Common myeloid progenitor, CD34-positive (primary cell): ENCODE data around the gene CHRD.
"Not testable (repeated sequence)": the region's sequence is repeated elsewhere in the genome, so short reads cannot be mapped to it uniquely, and the experiment has no call there.

ENCODE experiments used
- CTCF ChIA-PET: fragments of 350-600 bp; sonication (Branson Sonifier 250); formaldehyde crosslinking; loops from one replicate; lab custom pipeline; 2021; ENCODE audit warnings: antibody characterized with exemption; lab: Charles Lee
- POLR2A ChIA-PET: fragments of 350-600 bp; sonication (Branson Sonifier 250); formaldehyde crosslinking; loops from one replicate; lab custom pipeline; 2021; ENCODE audit warnings: antibody characterized with exemption; lab: Charles Lee
- DNase-seq, 3 donors: peaks; one replicate each; pipeline versions ENCODE4 v3.0.0 to v3.0.0-alpha.2; 2013
- H3K27ac ChIP-seq, 2 experiments: 1 replicate in 1 of 2; 2 replicates in 1 of 2; pipeline ENCODE4 v1.7.0; 2013; ENCODE audit warnings: inconsistent platforms in 2 of 2, low read length in 2 of 2, mild to moderate bottlenecking in 2 of 2, low read depth in 1 of 2, moderate library complexity in 1 of 2; ENCODE audit not compliant: severe bottlenecking in 2 of 2, insufficient read depth in 1 of 2, poor library complexity in 1 of 2
- H3K27me3 ChIP-seq, 5 experiments: replicated peaks in 2 of 5; 1 replicate in 3 of 5; 2 replicates in 2 of 5; pipeline versions ENCODE4 v1.6.1 to v1.7.0; 2013; ENCODE audit warnings: low read length in 4 of 5, mild to moderate bottlenecking in 2 of 5, moderate library complexity in 2 of 5, inconsistent platforms in 1 of 5; ENCODE audit not compliant: insufficient read depth in 5 of 5, control insufficient read depth in 4 of 5
- H3K36me3 ChIP-seq, 4 experiments: 1 replicate in 2 of 4; 2 replicates in 2 of 4; pipeline versions ENCODE4 v1.6.1 to v1.7.0; 2013; ENCODE audit warnings: low read length in 3 of 4, control low read depth in 1 of 4, mild to moderate bottlenecking in 1 of 4; ENCODE audit not compliant: control insufficient read depth in 4 of 4, insufficient read depth in 4 of 4
- H3K4me1 ChIP-seq, 4 experiments: 1 replicate in 3 of 4; 2 replicates in 1 of 4; pipeline versions ENCODE4 v1.6.1 to v1.7.1; 2013; ENCODE audit warnings: low read length in 3 of 4, mild to moderate bottlenecking in 3 of 4, control low read depth in 1 of 4, inconsistent platforms in 1 of 4, moderate library complexity in 1 of 4; ENCODE audit not compliant: control insufficient read depth in 4 of 4, insufficient read depth in 4 of 4; ENCODE audit errors: control extremely low read depth in 1 of 4
- H3K4me3 ChIP-seq, 7 experiments: 1 replicate in 4 of 7; 2 replicates in 3 of 7; pipeline versions ENCODE4 v1.5.1 to v1.7.0; 2013; ENCODE audit warnings: mild to moderate bottlenecking in 7 of 7, low read length in 6 of 7, moderate library complexity in 6 of 7, inconsistent platforms in 2 of 7, low read depth in 2 of 7, control low read depth in 1 of 7; ENCODE audit not compliant: insufficient read depth in 4 of 7, control insufficient read depth in 1 of 7; ENCODE audit errors: extremely low read depth in 1 of 7
- H3K9me3 ChIP-seq, 5 experiments: 1 replicate in 4 of 5; 2 replicates in 1 of 5; pipeline versions ENCODE4 v1.6.1 to v1.7.1; 2013; ENCODE audit warnings: low read length in 4 of 5, mild to moderate bottlenecking in 2 of 5, inconsistent platforms in 1 of 5, low read depth in 1 of 5, moderate library complexity in 1 of 5; ENCODE audit not compliant: control insufficient read depth in 4 of 5, insufficient read depth in 2 of 5; ENCODE audit errors: control extremely low read depth in 1 of 5
- WGBS: methylation state at CpG from one replicate; pipeline ENCODE4 v1.1.5; 2013; ENCODE audit not compliant: insufficient coverage; 5-methylcytosine and 5-hydroxymethylcytosine counted together

The CHRD gene

DNA sequence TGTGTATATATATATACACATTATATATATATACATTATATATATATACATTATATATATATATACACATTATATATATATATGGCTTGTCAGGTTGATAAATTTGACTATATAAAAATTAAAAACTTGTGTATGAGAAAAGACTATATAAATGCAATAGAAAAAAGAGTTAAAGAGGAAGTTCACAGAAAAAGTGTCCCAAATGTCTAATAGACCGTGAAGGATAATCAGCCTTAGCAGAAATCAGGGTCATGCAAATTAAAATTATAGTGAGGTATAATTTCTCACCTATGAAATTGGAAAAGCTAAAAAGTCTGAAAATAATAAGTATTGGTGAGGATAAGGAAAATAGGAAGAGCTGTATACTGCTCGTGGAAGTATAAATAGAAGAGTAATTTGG, 51.1 kb downstream of the CHRD start:
- Histone ChIP-seq H3K9me3 (no peaks in the 10 kb centered on the region), H3K27ac (no peak overlapping the region), H3K36me3 (no peaks in the 10 kb centered on the region), H3K4me3 (no peak overlapping the region), H3K27me3 (no peaks in the 10 kb centered on the region), H3K4me1 (no peaks in the 10 kb centered on the region)
- no peak for DNase-seq
- ChIA-PET CTCF (interaction anchor here (0.5 to 2.6 kb wide), 5 partner anchors 27 to 391 kb away, joined by 3 to 7 read pairs (median 3); no protein-coding TSS in a partner anchor), POLR2A (no interaction called here)
- no CpG with 5 or more reads among the region's 2 CpGs for WGBS

DNA sequence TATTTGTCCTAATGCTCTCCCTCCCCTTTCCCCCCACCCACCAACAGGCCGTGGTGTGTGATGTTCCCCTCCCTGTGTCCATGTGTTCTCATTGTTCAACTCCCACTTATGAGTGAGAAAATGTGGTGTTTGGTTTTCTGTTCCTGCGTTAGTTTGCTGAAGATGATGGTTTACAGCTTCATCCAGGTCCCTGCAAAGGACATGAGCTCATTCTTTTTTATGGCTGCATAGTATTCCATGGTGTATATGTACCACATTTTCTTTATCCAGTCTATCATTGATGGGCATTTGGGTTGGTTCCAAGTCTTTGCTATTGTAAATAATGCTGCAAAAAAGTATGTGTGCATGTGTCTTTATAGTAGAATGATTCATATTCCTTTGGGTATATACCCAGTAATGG, 53.3 kb downstream of the CHRD start:
- H3K27ac ChIP-seq, H3K9me3 ChIP-seq, DNase-seq, CTCF ChIA-PET, H3K36me3 ChIP-seq, H3K4me1 ChIP-seq, H3K4me3 ChIP-seq, POLR2A ChIA-PET, H3K27me3 ChIP-seq: not testable (repeated sequence)
- no CpG with 5 or more reads among the region's 2 CpGs for WGBS

DNA sequence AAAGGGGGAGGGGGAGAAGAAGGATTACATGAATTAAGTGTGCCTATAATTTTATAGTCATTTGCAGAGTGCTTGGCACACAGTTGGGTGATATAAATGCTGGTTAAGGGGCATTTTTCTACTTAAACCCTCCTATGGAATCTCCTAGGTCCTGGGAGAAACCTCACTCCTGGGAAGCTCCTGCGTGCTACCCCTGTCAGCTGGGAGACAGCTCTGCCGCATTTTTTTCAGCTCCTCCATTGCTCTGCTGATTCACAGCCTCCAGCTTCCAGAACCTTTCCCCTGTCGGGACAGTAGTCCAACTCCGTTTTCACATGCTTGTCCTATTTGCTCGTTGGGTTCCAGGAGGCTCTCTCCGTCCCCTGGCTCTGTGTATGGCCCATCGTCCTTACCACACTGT, 59.2 kb downstream of the CHRD start:
- no peak overlapping the region for H3K27ac ChIP-seq
- DNase-seq = no peak
- H3K9me3 ChIP-seq = peaks cover 0 to 7% (median 0%) of the 10 kb centered on the region in 5 experiments
- H3K36me3 ChIP-seq = no peaks in the 10 kb centered on the region
- H3K4me3 ChIP-seq = no peak overlapping the region
- POLR2A ChIA-PET = no interaction called here
- no peaks in the 10 kb centered on the region for H3K27me3 ChIP-seq
- H3K4me1 ChIP-seq = peaks cover 0 to 12% (median 4%) of the 10 kb centered on the region in 4 experiments
- CTCF ChIA-PET = interaction anchor here (1.3 kb wide), 1 partner anchor 75 kb away, joined by 3 read pairs; no protein-coding TSS in a partner anchor
- WGBS = 94% methylated on average over 7 of the region's 7 CpGs
